GM23338 (cell line): ENCODE data around the gene TRPM3. TPM values are rescaled to one million over a fixed set of nuclear protein-coding genes. Genes with fewer than 3 reads are reported as not detected.

ENCODE experiments used
- ATAC-seq: fragments of 200-7000 bp; cut with Tn5 transposase; 3 replicates; pipeline ENCODE4 v1.9.1; 2020
- DNase-seq: peaks from one replicate; pipeline ENCODE4 v3.0.0-alpha.2; 2015; ENCODE audit warnings: low spot score
- H2AFZ ChIP-seq: fragments of 200-600 bp; sonication (generic); 2 replicates; pipeline ENCODE4 v1.8.0; 2016; ENCODE audit warnings: antibody characterized with exemption, mild to moderate bottlenecking, moderate library complexity
- H3F3A ChIP-seq: fragments of 200-600 bp; sonication (generic); replicated peaks from 2 replicates; pipeline ENCODE4 v1.8.0; 2017; ENCODE audit warnings: antibody characterized with exemption, mixed run types, low read depth
- H3K27ac ChIP-seq: fragments of 200-600 bp; sonication (generic); 2 replicates; pipeline ENCODE4 v1.6.1; 2016; ENCODE audit warnings: low read depth
- H3K27me3 ChIP-seq: fragments of 200-600 bp; sonication (generic); 2 replicates; pipeline ENCODE4 v1.8.0; 2016; ENCODE audit warnings: mild to moderate bottlenecking, mixed run types, moderate library complexity; ENCODE audit not compliant: insufficient read depth
- H3K36me3 ChIP-seq: fragments of 200-600 bp; sonication (generic); 2 replicates; pipeline ENCODE4 v1.8.0; 2016; ENCODE audit warnings: mild to moderate bottlenecking; ENCODE audit not compliant: insufficient read depth
- H3K4me1 ChIP-seq: fragments of 200-600 bp; sonication (generic); 2 replicates; pipeline ENCODE4 v1.8.0; 2016; ENCODE audit warnings: mild to moderate bottlenecking, moderate library complexity; ENCODE audit not compliant: insufficient read depth
- H3K4me2 ChIP-seq: fragments of 200-600 bp; sonication (generic); 2 replicates; pipeline ENCODE4 v1.7.1; 2017; ENCODE audit warnings: mixed run types
- H3K4me3 ChIP-seq: fragments of 200-600 bp; sonication (generic); 2 replicates; pipeline ENCODE4 v1.6.1; 2016; ENCODE audit warnings: mixed run types
- H3K79me2 ChIP-seq: fragments of 200-600 bp; sonication (generic); replicated peaks from 2 replicates; pipeline ENCODE4 v1.8.0; 2017; ENCODE audit warnings: mild to moderate bottlenecking; ENCODE audit not compliant: insufficient read depth
- H3K9me2 ChIP-seq: fragments of 200-600 bp; sonication (generic); 2 replicates; pipeline ENCODE4 v1.8.0; 2017; ENCODE audit not compliant: insufficient read depth
- H4K20me1 ChIP-seq: fragments of 200-600 bp; sonication (generic); replicated peaks from 2 replicates; pipeline ENCODE4 v1.8.0; 2017; ENCODE audit warnings: mild to moderate bottlenecking; ENCODE audit not compliant: insufficient read depth
- H3K27ac Mint-ChIP-seq: 2 replicates; pipeline ENCODE4 v1.8.0; 2020; ENCODE audit warnings: inconsistent platforms, mild to moderate bottlenecking, moderate library complexity, mixed read lengths
- H3K27me3 Mint-ChIP-seq: 3 replicates; pipeline ENCODE4 v1.8.0; 2022; ENCODE audit warnings: low read depth, mild to moderate bottlenecking, moderate library complexity, mixed read lengths, inconsistent platforms; ENCODE audit not compliant: insufficient read depth, poor library complexity
- H3K36me3 Mint-ChIP-seq: 3 replicates; pipeline ENCODE4 v1.8.0; 2021; ENCODE audit warnings: low read depth, mild to moderate bottlenecking, inconsistent platforms, moderate library complexity, mixed read lengths
- H3K4me1 Mint-ChIP-seq: 3 replicates; pipeline ENCODE4 v1.8.0; 2020; ENCODE audit warnings: mild to moderate bottlenecking, inconsistent platforms, mixed read lengths
- H3K4me3 Mint-ChIP-seq: 3 replicates; pipeline ENCODE4 v1.8.0; 2021; ENCODE audit warnings: moderate library complexity, mild to moderate bottlenecking, inconsistent platforms, mixed read lengths
- H3K9me3 Mint-ChIP-seq: 3 replicates; pipeline ENCODE4 v1.8.0; 2020; ENCODE audit warnings: moderate library complexity, mild to moderate bottlenecking, inconsistent platforms, mixed read lengths
- EZH2 ChIP-seq: fragments of 200-600 bp; sonication (generic); IDR thresholded peaks from one replicate; pipeline ENCODE4 v1.8.0; 2017; ENCODE audit warnings: antibody characterized with exemption, mild to moderate bottlenecking, low read depth; ENCODE audit not compliant: unreplicated experiment
- JUNB ChIP-seq: IDR thresholded peaks from one replicate; pipeline ENCODE4 v1.6.1; 2016; ENCODE audit warnings: antibody characterized with exemption; ENCODE audit not compliant: unreplicated experiment
- NANOG ChIP-seq: IDR thresholded peaks from 2 replicates; pipeline ENCODE4 v1.6.1; 2016; ENCODE audit warnings: antibody characterized with exemption, borderline replicate concordance
- POLR2AphosphoS5 ChIP-seq: IDR thresholded peaks from 2 replicates; pipeline ENCODE4 v1.6.1; 2016; ENCODE audit warnings: antibody characterized with exemption, low read depth
- polyA plus RNA-seq: library from polyadenylated mRNA; unstranded; fragments of >200 nt; fragmentation: Nextera tagmentation; extraction: Ambion mirVana; gene quantifications from 2 replicates; pipeline ENCODE4 v1.2.1, GENCODE V29; 2016
- total RNA-seq: library from RNA; depleted of rRNA; stranded (reverse); fragments of >200 nt; shearing (Covaris generic); gene quantifications from 2 replicates; pipeline ENCODE4 v1.2.3, GENCODE V29; 2014
- TF ChIP-seq, protein P1 (sequence below): fragments of 250-450 bp; sonication (Bioruptor Pico); IDR thresholded peaks from 2 replicates; pipeline ENCODE4 v1.5.0; 2020; ENCODE audit warnings: mild to moderate bottlenecking, moderate library complexity
- TF ChIP-seq, protein P2 (sequence below), 2 experiments: fragments of 200-600 bp in 1 of 2; sonication (generic) in 1 of 2; conservative IDR thresholded peaks; 2 replicates each; pipeline versions ENCODE4 v1.5.1 to v1.6.1; 2016 to 2017; ENCODE audit warnings: antibody characterized with exemption in 2 of 2, low read depth in 2 of 2, mild to moderate bottlenecking in 2 of 2, moderate library complexity in 1 of 2

Gene TRPM3
- total and polyA plus RNA-seq, 2 experiments from 2014 or later = 2.8 to 8.2 TPM

DNA sequence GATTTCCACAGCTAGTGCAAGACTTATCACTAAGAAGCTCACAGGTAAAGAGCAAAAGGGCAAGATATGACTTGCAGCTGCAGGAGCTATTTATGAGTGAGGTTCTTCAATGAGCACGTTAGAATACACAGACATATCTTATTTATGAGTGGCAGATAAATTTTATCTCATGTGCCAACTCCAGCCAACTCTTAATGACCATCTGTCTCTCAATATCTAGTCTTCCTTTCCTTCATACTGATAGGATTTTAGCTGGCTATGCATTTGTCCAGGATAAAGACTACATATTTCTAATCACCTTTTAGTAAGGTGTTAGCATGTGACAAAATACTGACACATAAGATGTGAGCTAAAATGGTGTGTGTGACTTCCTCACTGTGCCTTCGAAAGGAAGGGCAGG lies 304.5 kb downstream of the TRPM3 start (continued):
- TF ChIP-seq, protein P1, sequence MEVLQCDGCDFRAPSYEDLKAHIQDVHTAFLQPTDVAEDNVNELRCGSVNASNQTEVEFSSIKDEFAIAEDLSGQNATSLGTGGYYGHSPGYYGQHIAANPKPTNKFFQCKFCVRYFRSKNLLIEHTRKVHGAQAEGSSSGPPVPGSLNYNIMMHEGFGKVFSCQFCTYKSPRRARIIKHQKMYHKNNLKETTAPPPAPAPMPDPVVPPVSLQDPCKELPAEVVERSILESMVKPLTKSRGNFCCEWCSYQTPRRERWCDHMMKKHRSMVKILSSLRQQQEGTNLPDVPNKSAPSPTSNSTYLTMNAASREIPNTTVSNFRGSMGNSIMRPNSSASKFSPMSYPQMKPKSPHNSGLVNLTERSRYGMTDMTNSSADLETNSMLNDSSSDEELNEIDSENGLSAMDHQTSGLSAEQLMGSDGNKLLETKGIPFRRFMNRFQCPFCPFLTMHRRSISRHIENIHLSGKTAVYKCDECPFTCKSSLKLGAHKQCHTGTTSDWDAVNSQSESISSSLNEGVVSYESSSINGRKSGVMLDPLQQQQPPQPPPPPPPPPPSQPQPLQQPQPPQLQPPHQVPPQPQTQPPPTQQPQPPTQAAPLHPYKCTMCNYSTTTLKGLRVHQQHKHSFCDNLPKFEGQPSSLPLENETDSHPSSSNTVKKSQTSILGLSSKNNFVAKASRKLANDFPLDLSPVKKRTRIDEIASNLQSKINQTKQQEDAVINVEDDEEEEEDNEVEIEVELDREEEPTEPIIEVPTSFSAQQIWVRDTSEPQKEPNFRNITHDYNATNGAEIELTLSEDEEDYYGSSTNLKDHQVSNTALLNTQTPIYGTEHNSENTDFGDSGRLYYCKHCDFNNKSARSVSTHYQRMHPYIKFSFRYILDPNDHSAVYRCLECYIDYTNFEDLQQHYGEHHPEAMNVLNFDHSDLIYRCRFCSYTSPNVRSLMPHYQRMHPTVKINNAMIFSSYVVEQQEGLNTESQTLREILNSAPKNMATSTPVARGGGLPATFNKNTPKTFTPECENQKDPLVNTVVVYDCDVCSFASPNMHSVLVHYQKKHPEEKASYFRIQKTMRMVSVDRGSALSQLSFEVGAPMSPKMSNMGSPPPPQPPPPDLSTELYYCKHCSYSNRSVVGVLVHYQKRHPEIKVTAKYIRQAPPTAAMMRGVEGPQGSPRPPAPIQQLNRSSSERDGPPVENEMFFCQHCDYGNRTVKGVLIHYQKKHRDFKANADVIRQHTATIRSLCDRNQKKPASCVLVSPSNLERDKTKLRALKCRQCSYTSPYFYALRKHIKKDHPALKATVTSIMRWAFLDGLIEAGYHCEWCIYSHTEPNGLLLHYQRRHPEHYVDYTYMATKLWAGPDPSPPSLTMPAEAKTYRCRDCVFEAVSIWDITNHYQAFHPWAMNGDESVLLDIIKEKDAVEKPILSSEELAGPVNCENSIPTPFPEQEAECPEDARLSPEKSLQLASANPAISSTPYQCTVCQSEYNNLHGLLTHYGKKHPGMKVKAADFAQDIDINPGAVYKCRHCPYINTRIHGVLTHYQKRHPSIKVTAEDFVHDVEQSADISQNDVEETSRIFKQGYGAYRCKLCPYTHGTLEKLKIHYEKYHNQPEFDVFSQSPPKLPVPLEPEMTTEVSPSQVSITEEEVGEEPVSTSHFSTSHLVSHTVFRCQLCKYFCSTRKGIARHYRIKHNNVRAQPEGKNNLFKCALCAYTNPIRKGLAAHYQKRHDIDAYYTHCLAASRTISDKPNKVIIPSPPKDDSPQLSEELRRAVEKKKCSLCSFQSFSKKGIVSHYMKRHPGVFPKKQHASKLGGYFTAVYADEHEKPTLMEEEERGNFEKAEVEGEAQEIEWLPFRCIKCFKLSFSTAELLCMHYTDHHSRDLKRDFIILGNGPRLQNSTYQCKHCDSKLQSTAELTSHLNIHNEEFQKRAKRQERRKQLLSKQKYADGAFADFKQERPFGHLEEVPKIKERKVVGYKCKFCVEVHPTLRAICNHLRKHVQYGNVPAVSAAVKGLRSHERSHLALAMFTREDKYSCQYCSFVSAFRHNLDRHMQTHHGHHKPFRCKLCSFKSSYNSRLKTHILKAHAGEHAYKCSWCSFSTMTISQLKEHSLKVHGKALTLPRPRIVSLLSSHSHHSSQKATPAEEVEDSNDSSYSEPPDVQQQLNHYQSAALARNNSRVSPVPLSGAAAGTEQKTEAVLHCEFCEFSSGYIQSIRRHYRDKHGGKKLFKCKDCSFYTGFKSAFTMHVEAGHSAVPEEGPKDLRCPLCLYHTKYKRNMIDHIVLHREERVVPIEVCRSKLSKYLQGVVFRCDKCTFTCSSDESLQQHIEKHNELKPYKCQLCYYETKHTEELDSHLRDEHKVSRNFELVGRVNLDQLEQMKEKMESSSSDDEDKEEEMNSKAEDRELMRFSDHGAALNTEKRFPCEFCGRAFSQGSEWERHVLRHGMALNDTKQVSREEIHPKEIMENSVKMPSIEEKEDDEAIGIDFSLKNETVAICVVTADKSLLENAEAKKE (CRISPR knock-in tag) = no peak

DNA sequence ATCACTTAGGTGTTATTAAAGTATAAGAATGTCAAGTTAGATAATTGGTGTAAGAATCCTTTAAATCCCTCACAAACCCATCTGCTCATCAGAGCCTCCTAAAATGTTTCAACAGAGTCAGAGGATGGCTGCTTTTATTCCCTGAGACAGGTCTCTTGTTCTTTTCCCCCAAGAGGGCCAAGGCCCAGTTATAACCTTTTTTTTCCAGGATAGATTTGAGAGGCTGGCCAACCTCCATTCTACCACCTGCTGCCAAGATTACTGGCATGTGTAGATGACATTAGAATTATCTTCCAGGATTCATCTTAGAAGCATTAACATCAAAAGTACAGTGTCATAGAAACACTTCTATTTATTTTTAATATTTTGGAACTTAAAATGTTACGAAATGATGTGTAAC lies 305.1 kb downstream of the TRPM3 start:
- Mint-ChIP-seq H3K4me1 (peaks cover 21% of the 10 kb centered on the region; the same call in 2 of the 3 replicates), H3K9me3 (no peaks in the 10 kb centered on the region), H3K4me3 (no peak overlapping the region), H3K36me3 (no peaks in the 10 kb centered on the region), H3K27ac (no peak overlapping the region), H3K27me3 (no peaks in the 10 kb centered on the region)
- H3K27ac ChIP-seq = no peak overlapping the region
- H3K27me3 ChIP-seq = no peaks in the 10 kb centered on the region
- H4K20me1 ChIP-seq = no peaks in the 10 kb centered on the region
- H3K36me3 ChIP-seq = 0 out of 2 replicates have a peak, but pooled peaks cover 3% of the 10 kb centered on the region
- H2AFZ ChIP-seq = no peak overlapping the region
- H3K4me2 ChIP-seq = no peak overlapping the region
- no peaks in the 10 kb centered on the region for H3F3A ChIP-seq
- H3K9me2 ChIP-seq = no peaks in the 10 kb centered on the region
- no peaks in the 10 kb centered on the region for H3K79me2 ChIP-seq
- ATAC-seq (no peak), DNase-seq (no peak)
- no peak overlapping the region for H3K4me3 ChIP-seq
- H3K4me1 ChIP-seq = peaks cover 4% of the 10 kb centered on the region; the same call in 1 of the 2 replicates
- TF ChIP-seq NANOG (no peak), POLR2AphosphoS5 (no peak), JUNB (no peak), EZH2 (no peak)
- TF ChIP-seq, protein P1 (CRISPR knock-in tag) = no peak
- TF ChIP-seq, protein P2, sequence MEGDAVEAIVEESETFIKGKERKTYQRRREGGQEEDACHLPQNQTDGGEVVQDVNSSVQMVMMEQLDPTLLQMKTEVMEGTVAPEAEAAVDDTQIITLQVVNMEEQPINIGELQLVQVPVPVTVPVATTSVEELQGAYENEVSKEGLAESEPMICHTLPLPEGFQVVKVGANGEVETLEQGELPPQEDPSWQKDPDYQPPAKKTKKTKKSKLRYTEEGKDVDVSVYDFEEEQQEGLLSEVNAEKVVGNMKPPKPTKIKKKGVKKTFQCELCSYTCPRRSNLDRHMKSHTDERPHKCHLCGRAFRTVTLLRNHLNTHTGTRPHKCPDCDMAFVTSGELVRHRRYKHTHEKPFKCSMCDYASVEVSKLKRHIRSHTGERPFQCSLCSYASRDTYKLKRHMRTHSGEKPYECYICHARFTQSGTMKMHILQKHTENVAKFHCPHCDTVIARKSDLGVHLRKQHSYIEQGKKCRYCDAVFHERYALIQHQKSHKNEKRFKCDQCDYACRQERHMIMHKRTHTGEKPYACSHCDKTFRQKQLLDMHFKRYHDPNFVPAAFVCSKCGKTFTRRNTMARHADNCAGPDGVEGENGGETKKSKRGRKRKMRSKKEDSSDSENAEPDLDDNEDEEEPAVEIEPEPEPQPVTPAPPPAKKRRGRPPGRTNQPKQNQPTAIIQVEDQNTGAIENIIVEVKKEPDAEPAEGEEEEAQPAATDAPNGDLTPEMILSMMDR (conservative IDR thresholded peaks at IDR 0.05; ENCODE audit: low read depth in 2 of 2) = no peak
